ENCODE results near the gene RAE1. TPM values are rescaled to one million over a fixed set of nuclear protein-coding genes. Genes with fewer than 3 reads are reported as not detected.

The RAE1 gene
- total RNA-seq, 2 experiments from 2014 or later = 45.6 to 46.5 TPM

DNA sequence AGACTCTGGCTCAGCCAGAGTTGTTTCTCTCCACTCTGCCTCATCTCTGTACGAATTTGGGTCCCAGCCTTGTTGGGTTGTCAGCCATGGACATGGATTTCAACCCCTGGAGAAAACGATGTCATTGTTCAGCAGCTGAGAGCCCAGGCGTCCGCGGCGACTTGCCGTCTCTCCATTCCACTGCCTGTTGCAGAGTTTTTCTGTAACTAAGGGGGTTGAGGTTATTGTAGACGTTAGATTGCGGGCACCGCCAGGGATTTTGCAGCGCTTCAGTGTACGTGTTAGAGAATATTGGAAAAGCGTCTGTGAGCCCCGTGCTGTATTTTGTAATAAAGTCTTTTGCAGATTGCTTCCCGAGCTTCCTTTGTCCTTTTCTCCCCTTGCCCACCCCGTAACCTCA is 27.1 kb downstream of the RAE1 start:
- DNase-seq = no peak
- Mint-ChIP-seq H3K36me3 (ENCODE audit: low read depth) (peaks cover 29% of the 10 kb centered on the region), H3K27me3 (ENCODE audit: low read depth) (no peaks in the 10 kb centered on the region), H3K4me1 (ENCODE audit: low read depth) (peaks cover 35% of the 10 kb centered on the region), H3K9me3 (no peaks in the 10 kb centered on the region), H3K27ac (no peak overlapping the region), H3K4me3 (no peak overlapping the region)
- CTCF ChIA-PET = interaction anchor here (0.6 to 0.7 kb wide), 2 partner anchors 57 to 117 kb away, joined by 3 read pairs; no protein-coding TSS in a partner anchor
- intact Hi-C loops (cut with micrococcal nuclease) = no loop called here

DNA sequence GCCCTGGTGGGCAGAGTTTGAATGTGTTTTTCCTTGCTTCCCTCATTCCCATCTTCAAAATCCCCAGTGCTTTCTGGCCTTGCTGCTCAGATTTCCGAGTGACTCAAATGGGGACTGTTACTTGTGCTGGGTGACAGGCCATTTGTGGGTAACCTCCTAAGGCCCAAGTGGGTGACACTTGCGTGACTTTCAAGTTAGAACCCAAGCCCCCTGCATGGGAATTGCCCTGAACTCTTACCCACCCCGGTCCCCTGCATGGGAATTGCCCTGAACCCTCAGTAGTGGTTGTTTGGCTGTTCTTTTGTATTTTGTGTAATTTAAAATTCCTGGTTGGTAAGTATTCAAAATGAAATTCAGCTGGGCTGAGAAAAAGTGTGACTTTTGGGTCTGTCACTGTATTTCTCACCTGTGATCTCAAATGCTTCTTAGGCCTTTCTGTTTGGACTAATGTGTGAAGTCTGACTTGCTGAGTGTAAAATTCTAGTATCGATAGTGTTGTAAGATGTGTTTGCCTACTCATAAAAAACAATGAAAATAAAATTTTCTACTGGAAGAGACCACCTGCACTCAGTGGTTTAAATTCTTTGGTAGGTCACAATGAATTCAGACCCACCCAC is 27.7 kb downstream of the RAE1 start:
- Mint-ChIP-seq H3K27me3 (ENCODE audit: low read depth) (no peaks in the 10 kb centered on the region), H3K4me1 (ENCODE audit: low read depth) (peaks cover 28% of the 10 kb centered on the region), H3K36me3 (ENCODE audit: low read depth) (peaks cover 23% of the 10 kb centered on the region), H3K27ac (peak overlapping the region; percentile 19), H3K9me3 (no peaks in the 10 kb centered on the region), H3K4me3 (no peak overlapping the region)
- no peak for DNase-seq
- intact Hi-C loops (cut with micrococcal nuclease) = no loop called here
- CTCF ChIA-PET = interaction anchor here (0.9 to 3.7 kb wide), 4 partner anchors 11 to 120 kb away, joined by 3 to 33 read pairs (median 22); partner anchors contain the start of gene RBM38

DNA sequence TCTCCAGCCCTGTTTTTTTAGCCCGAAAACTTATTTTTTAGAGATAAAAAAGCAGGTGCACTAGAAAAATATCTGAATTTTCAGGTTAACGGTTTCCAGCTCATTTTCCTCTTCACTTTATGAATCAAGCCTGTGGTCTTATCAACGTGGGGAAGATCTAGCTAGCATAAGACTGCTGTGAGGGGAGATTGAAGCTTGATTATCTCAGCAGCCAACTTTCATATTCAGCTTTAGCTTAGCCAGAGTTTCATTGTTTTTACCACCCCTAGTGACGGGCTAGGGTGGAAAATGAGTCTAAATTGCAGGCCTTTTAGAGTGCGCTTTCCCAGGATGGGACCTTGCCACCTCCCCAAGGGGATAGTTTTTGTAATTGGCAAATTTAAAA is 28.2 kb downstream of the RAE1 start:
- no peak overlapping the region for H3K4me3 Mint-ChIP-seq
- no peak for DNase-seq
- H3K27ac Mint-ChIP-seq = peak overlapping the region; percentile 19
- H3K4me1 Mint-ChIP-seq (ENCODE audit: low read depth) = peaks cover 23% of the 10 kb centered on the region
- H3K9me3 Mint-ChIP-seq = no peaks in the 10 kb centered on the region
- CTCF ChIA-PET = interaction anchor here (0.9 to 3.7 kb wide), 6 partner anchors 10 to 123 kb away, joined by 3 to 33 read pairs (median 12); partner anchors contain the start of gene RBM38
- H3K27me3 Mint-ChIP-seq (ENCODE audit: low read depth) = no peaks in the 10 kb centered on the region
- intact Hi-C loops (cut with micrococcal nuclease) = no loop called here
- peaks cover 20% of the 10 kb centered on the region for H3K36me3 Mint-ChIP-seq (ENCODE audit: low read depth)

DNA sequence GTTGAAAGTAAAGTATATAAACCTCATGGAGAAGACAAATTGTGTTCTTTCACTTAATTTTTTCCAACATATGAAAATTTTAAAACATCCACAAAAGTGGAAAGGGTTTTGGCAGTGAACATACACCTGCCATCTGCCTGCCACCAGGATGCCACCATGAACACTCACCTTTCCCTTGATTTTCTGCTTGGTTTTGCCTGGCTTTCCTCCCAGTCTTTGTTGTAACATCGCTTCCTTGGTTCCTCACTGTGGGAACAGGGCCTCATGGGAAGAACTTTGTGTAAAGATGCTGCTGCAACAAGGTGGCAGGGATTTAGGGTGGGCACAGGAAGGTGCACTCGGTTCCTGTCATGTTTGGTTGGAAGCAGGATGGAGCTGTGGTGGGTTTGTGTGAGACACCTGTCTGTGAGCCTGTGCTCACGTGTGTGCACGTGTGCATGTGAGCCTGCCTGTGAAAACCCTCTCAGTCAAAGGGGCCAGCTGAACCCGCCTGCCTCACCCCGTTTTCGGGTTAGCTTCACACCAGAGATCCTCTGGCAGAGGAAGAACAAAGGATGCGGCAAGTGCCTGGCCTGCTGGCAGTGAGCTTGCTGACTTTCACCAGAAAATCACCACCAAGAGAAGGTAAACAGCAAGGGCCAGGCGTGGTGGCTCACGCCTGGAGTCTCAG is 29.2 kb downstream of the RAE1 start:
- Mint-ChIP-seq H3K9me3 (no peaks in the 10 kb centered on the region), H3K27me3 (ENCODE audit: low read depth) (no peaks in the 10 kb centered on the region), H3K4me1 (ENCODE audit: low read depth) (peaks cover 17% of the 10 kb centered on the region), H3K36me3 (ENCODE audit: low read depth) (peaks cover 15% of the 10 kb centered on the region), H3K4me3 (no peak overlapping the region), H3K27ac (no peak overlapping the region)
- CTCF ChIA-PET = interaction anchor here (0.8 to 3.7 kb wide), 8 partner anchors 9 to 122 kb away, joined by 3 to 33 read pairs (median 6); partner anchors contain the start of gene RBM38
- no peak for DNase-seq
- intact Hi-C loops (cut with micrococcal nuclease) = loop anchor here (2.0 kb wide), 1 partner anchor 215 kb away; no protein-coding TSS in a partner anchor

DNA sequence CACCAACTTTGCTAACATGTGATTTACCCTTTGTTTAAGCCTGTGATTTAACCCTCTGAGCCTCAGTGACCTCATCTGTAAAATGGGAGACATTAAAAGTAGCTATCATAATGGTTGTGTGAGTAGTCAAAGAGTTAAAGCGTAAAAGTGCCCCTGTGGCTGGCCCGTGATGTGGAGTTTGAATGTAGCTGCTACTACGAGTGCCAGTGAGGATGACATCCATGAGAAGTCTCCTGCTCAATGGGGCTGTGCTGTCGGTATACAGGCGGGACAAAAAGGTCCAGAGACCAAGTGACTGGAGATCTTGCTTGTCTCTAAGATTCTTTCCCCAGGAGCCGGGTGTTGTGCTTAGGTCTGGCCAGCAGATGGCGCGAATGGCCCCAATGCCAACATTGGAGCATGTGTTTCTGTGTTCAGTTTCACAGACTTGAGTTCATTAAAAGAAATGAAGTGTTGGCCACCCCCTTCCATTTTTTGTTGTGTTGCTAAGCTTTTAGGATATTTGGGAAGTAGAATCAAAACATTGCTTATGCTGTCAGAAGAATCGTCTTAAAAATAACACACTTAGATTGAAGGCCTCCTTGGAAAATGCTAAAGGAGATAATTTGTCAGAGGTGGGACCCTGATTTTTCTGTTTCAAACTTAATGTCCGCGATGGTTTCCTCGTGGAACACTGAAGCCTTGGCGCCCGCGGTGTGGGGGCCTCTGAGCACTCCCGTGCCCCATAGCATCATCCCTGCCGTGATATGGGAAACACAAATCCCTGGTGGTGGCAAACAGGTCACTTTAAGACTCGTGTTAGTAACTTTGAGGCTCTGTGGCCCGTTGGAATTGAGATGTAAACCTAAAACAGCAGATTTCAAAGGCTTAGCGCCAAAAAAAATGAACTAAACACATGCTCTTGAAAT is 30.8 kb downstream of the RAE1 start:
- Mint-ChIP-seq H3K4me3 (no peak overlapping the region), H3K4me1 (ENCODE audit: low read depth) (peaks cover 17% of the 10 kb centered on the region), H3K9me3 (no peaks in the 10 kb centered on the region), H3K36me3 (ENCODE audit: low read depth) (peaks cover 8% of the 10 kb centered on the region), H3K27me3 (ENCODE audit: low read depth) (no peaks in the 10 kb centered on the region), H3K27ac (peak overlapping the region; percentile 53)
- intact Hi-C loops (cut with micrococcal nuclease) = loop anchor here (1.0 to 2.0 kb wide), 3 partner anchors 53 to 213 kb away; no protein-coding TSS in a partner anchor
- CTCF ChIA-PET = interaction anchor here (0.6 to 3.7 kb wide), 18 partner anchors 8 to 191 kb away, joined by 3 to 33 read pairs (median 4); partner anchors contain the start of gene RBM38
- DNase-seq = peak; percentile 94

DNA sequence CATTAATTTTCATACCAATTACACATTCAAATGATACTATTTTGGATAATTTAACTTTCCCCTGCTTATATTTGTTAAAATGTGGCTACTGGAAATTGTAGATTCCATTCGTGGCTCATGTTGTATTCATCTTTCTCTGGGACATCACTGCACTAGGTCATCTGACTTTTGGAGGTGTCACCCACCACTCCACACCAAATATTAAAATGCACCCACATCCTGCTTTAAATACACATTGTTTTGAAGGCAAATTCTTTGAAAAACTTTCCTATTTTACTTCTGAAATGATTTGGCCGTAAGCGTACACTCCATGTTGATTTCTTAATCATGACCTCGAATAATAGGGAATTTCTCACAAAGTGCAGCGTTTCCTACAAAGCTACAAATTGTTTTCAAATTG is 31.5 kb downstream of the RAE1 start:
- Mint-ChIP-seq H3K9me3 (no peaks in the 10 kb centered on the region), H3K4me3 (no peak overlapping the region), H3K27ac (no peak overlapping the region), H3K36me3 (ENCODE audit: low read depth) (peaks cover 1% of the 10 kb centered on the region), H3K4me1 (ENCODE audit: low read depth) (peaks cover 17% of the 10 kb centered on the region), H3K27me3 (ENCODE audit: low read depth) (no peaks in the 10 kb centered on the region)
- CTCF ChIA-PET = interaction anchor here (0.7 to 3.7 kb wide), 14 partner anchors 8 to 116 kb away, joined by 3 to 33 read pairs (median 4); no protein-coding TSS in a partner anchor
- intact Hi-C loops (cut with micrococcal nuclease) = loop anchor here (1.0 kb wide), 1 partner anchor 53 kb away; no protein-coding TSS in a partner anchor
- DNase-seq = no peak

DNA sequence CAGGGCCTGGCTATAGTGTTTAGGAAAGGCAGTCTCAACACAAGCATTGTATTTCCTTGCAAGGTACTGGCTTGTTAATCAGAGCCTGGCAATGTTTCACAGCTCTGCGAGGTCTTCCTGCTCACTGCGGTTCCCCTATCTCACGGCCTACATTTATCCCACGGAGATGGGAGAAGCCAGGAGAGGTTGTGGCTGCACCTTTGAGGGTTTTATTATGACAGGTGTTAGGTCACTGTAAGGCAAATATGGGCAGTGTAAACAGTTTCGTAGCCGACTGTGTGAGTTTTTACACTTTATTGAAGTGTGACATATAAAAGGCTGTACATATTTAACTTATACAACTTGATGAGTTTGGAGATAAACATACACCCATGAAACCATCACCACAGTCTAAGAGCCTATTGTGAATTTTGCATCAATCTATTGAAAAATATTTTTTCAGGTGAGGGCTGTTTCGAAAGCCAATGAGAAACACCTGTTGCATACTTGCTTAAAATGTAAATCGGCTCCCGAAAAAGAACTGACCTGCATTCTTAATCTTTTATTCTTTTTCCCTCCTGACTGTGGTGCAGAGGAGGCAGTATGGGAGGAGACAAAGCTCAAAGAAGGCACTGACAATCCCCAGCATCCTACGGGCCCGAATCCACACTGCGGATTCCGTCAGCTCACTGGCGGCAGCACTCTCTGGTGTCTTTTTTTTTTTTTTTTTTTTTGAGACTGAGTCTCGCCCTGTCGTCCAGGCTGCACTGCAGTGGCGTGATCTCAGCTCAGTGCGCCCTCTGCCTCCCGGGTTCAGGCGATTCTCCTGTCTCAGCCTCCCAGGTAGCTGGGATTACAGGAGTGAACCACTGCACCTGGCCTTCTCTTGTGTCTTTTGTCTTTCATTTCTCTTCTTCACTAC is 32.6 kb downstream of the RAE1 start:
- Mint-ChIP-seq H3K4me3 (no peak overlapping the region), H3K27me3 (ENCODE audit: low read depth) (no peaks in the 10 kb centered on the region)
- intact Hi-C loops (cut with micrococcal nuclease) = no loop called here

DNA sequence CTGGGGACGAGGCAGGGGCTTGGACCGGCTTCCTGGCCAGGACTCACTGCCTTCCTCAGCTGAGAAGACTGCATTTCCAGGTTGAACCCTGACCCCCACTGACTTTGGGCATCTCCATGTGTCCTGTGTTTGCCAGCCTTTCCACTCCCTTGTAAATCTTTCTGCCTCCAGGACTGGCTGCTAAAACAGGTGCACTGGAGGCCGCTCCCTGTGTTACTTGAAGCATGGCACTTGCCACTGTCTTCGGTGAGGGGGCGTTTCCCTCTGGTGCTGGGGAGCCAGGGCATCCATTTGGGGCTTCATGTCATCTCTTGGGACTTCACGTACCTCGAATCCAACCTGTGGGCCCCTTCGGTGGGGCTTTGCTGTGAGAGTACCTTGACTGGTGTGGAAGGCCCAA is 33.4 kb downstream of the RAE1 start:
- Mint-ChIP-seq H3K4me1 (ENCODE audit: low read depth) (peaks cover 16% of the 10 kb centered on the region), H3K36me3 (ENCODE audit: low read depth) (peaks cover 1% of the 10 kb centered on the region), H3K9me3 (no peaks in the 10 kb centered on the region), H3K27ac (no peak overlapping the region), H3K27me3 (ENCODE audit: low read depth) (no peaks in the 10 kb centered on the region), H3K4me3 (no peak overlapping the region)
- CTCF ChIA-PET = interaction anchor here (1.5 to 1.7 kb wide), 2 partner anchors 112 to 114 kb away, joined by 4 to 8 read pairs; no protein-coding TSS in a partner anchor
- intact Hi-C loops (cut with micrococcal nuclease) = no loop called here
- DNase-seq = no peak

More for the DNA sequence above, 32.6 kb downstream of the RAE1 start:
- Mint-ChIP-seq H3K9me3 (no peaks in the 10 kb centered on the region), H3K36me3 (ENCODE audit: low read depth) (peaks cover 1% of the 10 kb centered on the region), H3K27ac (no peak overlapping the region), H3K4me1 (ENCODE audit: low read depth) (peaks cover 16% of the 10 kb centered on the region)
- CTCF ChIA-PET = interaction anchor here (1.0 to 2.6 kb wide), 4 partner anchors 14 to 291 kb away, joined by 3 to 13 read pairs (median 6); no protein-coding TSS in a partner anchor
- DNase-seq = no peak

DNA sequence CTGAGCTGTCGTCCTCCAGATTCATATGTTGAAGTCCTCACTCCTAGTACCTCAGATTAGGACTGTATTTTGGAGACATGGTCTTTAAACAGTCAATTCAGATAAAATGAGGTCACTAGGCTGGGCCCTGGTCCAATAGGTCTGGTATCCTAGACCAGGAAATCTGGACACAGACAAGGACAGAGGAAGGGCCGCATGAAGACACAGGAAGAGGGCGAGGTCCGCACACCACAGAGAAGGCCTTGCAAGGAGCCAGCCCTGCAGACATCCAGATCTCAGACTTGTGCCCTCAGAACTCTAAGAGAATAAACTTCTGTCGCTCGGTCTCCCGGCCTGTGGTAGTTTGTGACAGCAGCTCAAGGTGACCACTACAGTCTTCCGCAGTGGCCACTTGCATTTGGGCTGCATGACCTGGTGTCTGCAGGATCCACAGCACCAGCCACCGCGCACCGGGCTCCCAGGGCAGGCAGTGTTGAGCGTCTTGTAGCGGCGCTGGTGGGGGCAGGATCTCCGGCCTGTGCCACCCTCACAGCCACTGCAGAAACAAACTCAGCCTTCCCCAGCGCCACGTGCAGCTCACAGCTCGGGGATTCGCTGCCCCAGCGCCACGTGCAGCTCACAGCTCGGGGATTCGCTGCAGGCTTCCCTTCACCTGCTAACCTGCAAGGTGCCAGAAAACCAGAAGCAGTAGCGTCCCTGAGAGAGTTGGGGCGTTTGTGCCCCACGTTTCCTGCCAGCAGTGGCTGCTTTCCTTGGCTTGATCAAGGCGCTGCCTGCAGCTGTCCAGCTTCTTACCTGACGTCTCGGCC is 34.1 kb downstream of the RAE1 start:
- intact Hi-C loops (cut with micrococcal nuclease) = no loop called here
- Mint-ChIP-seq H3K4me1 (ENCODE audit: low read depth) (peaks cover 21% of the 10 kb centered on the region), H3K36me3 (ENCODE audit: low read depth) (peaks cover 1% of the 10 kb centered on the region), H3K9me3 (no peaks in the 10 kb centered on the region), H3K27me3 (ENCODE audit: low read depth) (no peaks in the 10 kb centered on the region), H3K4me3 (no peak overlapping the region), H3K27ac (no peak overlapping the region)
- CTCF ChIA-PET = interaction anchor here (1.5 kb wide), 1 partner anchor 113 kb away, joined by 4 read pairs; no protein-coding TSS in a partner anchor
- DNase-seq = no peak

DNA sequence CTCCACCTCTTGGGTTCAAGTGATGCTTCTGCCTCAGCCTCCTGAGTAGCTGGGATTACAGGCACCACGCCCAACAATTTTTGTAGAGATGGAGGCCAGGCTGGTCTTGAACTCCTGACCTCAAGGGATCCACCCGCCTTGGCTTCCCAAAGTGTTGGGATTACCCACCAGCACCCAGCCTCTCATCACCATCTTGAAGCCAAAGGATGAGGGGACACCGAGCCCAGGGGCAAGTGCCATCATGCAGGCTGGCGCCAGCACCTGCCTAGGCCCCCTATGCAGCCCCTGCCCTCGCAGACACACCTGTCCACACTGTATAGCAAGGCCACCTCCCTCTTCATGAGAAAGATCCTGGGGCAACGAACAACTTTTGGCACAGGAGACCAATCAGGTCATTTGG is 34.9 kb downstream of the RAE1 start:
- no peak overlapping the region for H3K27ac Mint-ChIP-seq

More for the DNA sequence above, 34.9 kb downstream of the RAE1 start:
- Mint-ChIP-seq H3K4me3 (no peak overlapping the region), H3K9me3 (no peaks in the 10 kb centered on the region), H3K27me3 (ENCODE audit: low read depth) (no peaks in the 10 kb centered on the region), H3K4me1 (ENCODE audit: low read depth) (peaks cover 25% of the 10 kb centered on the region), H3K36me3 (ENCODE audit: low read depth) (peaks cover 1% of the 10 kb centered on the region)
- DNase-seq = no peak
- intact Hi-C loops (cut with micrococcal nuclease) = no loop called here
- CTCF ChIA-PET = no interaction called here
